Heart right ventricle (tissue), 16 donors: Measurements from ENCODE around the gene PLA2R1. TPM values are rescaled to one million over a fixed set of nuclear protein-coding genes. Genes with fewer than 3 reads are reported as not detected.

Source experiments
- ATAC-seq, 8 donors: fragments of 200-7000 bp; cut with Tn5 transposase; one replicate each; pipeline ENCODE4 v1.9.1; 2020; ENCODE audit warnings: mild to moderate bottlenecking in 8 of 8, moderate library complexity in 8 of 8, moderate number of reproducible peaks in 1 of 8
- DNase-seq, 2 donors: peaks; one replicate each; pipeline ENCODE4 v3.0.0-alpha.2; 2020
- H3K27ac ChIP-seq, 10 donors: fragments of 200-600 bp; sonication (generic) in 2 of 10; one replicate each; pipeline versions ENCODE4 v1.5.0 to v1.8.0; 2020 to 2022; ENCODE audit warnings: mild to moderate bottlenecking in 3 of 10
- H3K27me3 ChIP-seq, 7 donors: fragments of 200-600 bp; one replicate each; pipeline ENCODE4 v1.8.0; 2021 to 2022; ENCODE audit warnings: mild to moderate bottlenecking in 2 of 7
- H3K36me3 ChIP-seq, 9 donors: fragments of 200-600 bp; sonication (generic) in 1 of 9; one replicate each; pipeline versions ENCODE4 v1.5.0 to v1.8.0; 2020 to 2022; ENCODE audit warnings: mild to moderate bottlenecking in 2 of 9
- H3K4me1 ChIP-seq, 9 donors: fragments of 200-600 bp; sonication (generic) in 1 of 9; one replicate each; pipeline versions ENCODE4 v1.5.0 to v1.8.0; 2020 to 2022; ENCODE audit warnings: mild to moderate bottlenecking in 4 of 9
- H3K4me3 ChIP-seq, 10 donors: fragments of 200-600 bp; sonication (generic) in 2 of 10; one replicate each; pipeline versions ENCODE4 v1.5.0 to v1.8.0; 2020 to 2022; ENCODE audit warnings: mild to moderate bottlenecking in 7 of 10, moderate library complexity in 2 of 10
- H3K9me3 ChIP-seq, 11 donors: fragments of 200-600 bp in 10 of 11; sonication (generic) in 2 of 11; one replicate each; pipeline versions ENCODE4 v1.5.0 to v1.8.0; 2013 to 2022; ENCODE audit warnings: mild to moderate bottlenecking in 2 of 11, control low read depth in 1 of 11, moderate library complexity in 1 of 11
- CTCF ChIP-seq, 9 donors: fragments of 200-600 bp; sonication (generic) in 2 of 9; IDR thresholded peaks; one replicate each; pipeline versions ENCODE4 v1.5.0 to v1.8.0; 2021 to 2022; ENCODE audit warnings: antibody characterized with exemption in 9 of 9, mild to moderate bottlenecking in 5 of 9, moderate library complexity in 1 of 9
- WGBS, 2 donors: extraction: QIAGEN DNeasy Blood & Tissue Kit; methylation state at CpG; one replicate each; pipeline ENCODE4 v1.1.7; 2013; ENCODE audit warnings: inconsistent platforms in 1 of 2; 5-methylcytosine and 5-hydroxymethylcytosine counted together
- intact Hi-C, 10 donors: fragments of 100-400 bp; cut with DNase I; formaldehyde crosslinking; loops; one replicate each; pipeline versions ENCODE4 v1.11.1 to v1.14.2; 2022
- polyA plus RNA-seq, 2 donors: library from polyadenylated mRNA; stranded (reverse); fragments of 200-250 nt; gene quantifications; one replicate each; pipeline ENCODE4 v1.2.3, GENCODE V29; 2013
- total RNA-seq, 10 donors: library from RNA; stranded (reverse); fragmentation: NEBNext Ultra II Directional in 3 of 10; extraction: Animal tissue kit (Norgen Biotek cat#: 25700) in 3 of 10; gene quantifications; one replicate each; pipeline versions ENCODE4 v1.2.1 to v1.2.4, GENCODE V29; 2021 to 2023
- donor health status: Arrhythmogenic right ventricular cardiomyopathy.
- donor health status: ischemic (EF 13 %, LVEDD 7.1; RV severe dilation, severe dysfunction).
- donor health status: healthy with polysubstance abuse.
- donor health status: DM: no; HTN: yes; CAD: no.
- donor health status: DM: no; HTN: no; CAD: no.
- donor health status: ischemic (EF 25% LVEDD 6.9; RV normal size, moderate dysfunction).
- donor health status: ischemic (EF 25% LVEDD 5.7; RV mildly dilated, moderate dysfunction).
- donor health status: healthy.
- donor health status: DM: yes; HTN: yes; CAD: no.
- donor health status: Ischemic cardiomyopathy.
- donor health status: ischemic (EF 35%, LVEDD 5.7; RV mildly dilated, moderate dysfunction).
- donor health status: nonischemic (EF 11% LVEDD 7.7; RV severe dilation, severe dysfunction).
- donor health status: DM: yes; HTN: yes; CAD: no.
- donor health status: PGD.
- donor health status: ischemic (EF 29% LVEDD 5.4; RV normal size, mild dysfunction).
- donor health status: nonischemic (EF 23%, LVEDD 6.1; RV moderate dilation, normal function).

The PLA2R1 gene
- total and polyA plus RNA-seq, 12 donors: 0.38 to 3.7 (median 2.8) TPM

GRCh38 chr2:160028431-160029269 is 33.8 kb downstream of the PLA2R1 start:
- H3K36me3 ChIP-seq: no peaks in the 10 kb centered on the region
- no peak overlapping the region for H3K27ac ChIP-seq
- ATAC-seq (peak in 7 of 8 donors; percentile 25 to 63 (median 43)), DNase-seq (no peak)
- intact Hi-C loops: no loop called here
- no peak for TF ChIP-seq CTCF (IDR thresholded peaks at IDR 0.05)
- H3K4me3 ChIP-seq: no peak overlapping the region
- peaks cover 0 to 21% (median 14%) of the 10 kb centered on the region in 9 donors for H3K4me1 ChIP-seq
- no peaks in the 10 kb centered on the region for H3K9me3 ChIP-seq
- H3K27me3 ChIP-seq: no peaks in the 10 kb centered on the region
- 27 to 41% methylated on average over 10 of the region's 10 CpGs for WGBS, 2 donors

GRCh38 chr2:160022162-160022561 is 40.3 kb downstream of the PLA2R1 start:
- Histone ChIP-seq H3K9me3 (peaks cover 0 to 11% (median 3%) of the 10 kb centered on the region in 11 donors), H3K27ac (no peak overlapping the region), H3K4me3 (no peak overlapping the region), H3K36me3 (no peaks in the 10 kb centered on the region), H3K27me3 (no peaks in the 10 kb centered on the region), H3K4me1 (peaks cover 0 to 3% (median 0%) of the 10 kb centered on the region in 9 donors)
- ATAC-seq: no peak
- DNase-seq: no peak
- intact Hi-C loops: no loop called here
- 98 to 100% methylated on average over 1 of the region's 1 CpG for WGBS, 2 donors
- TF ChIP-seq CTCF (IDR thresholded peaks at IDR 0.05): peak in 2 of 9 donors; percentile 17 to 47

- H3K27me3 ChIP-seq: no peaks in the 10 kb centered on the region
Observed at GRCh38 chr2:160019374-160020090, 42.9 kb downstream of the PLA2R1 start.

More at GRCh38 chr2:160019374-160020090, 42.9 kb downstream of the PLA2R1 start:
- no peak for DNase-seq
- TF ChIP-seq CTCF (IDR thresholded peaks at IDR 0.05): no peak
- ATAC-seq: no peak
- H3K4me1 ChIP-seq: no peaks in the 10 kb centered on the region
- peaks cover 0 to 12% (median 0%) of the 10 kb centered on the region in 9 donors for H3K36me3 ChIP-seq
- no peak overlapping the region for H3K27ac ChIP-seq
- peaks cover 0 to 11% (median 3%) of the 10 kb centered on the region in 11 donors for H3K9me3 ChIP-seq
- no peak overlapping the region for H3K4me3 ChIP-seq
- intact Hi-C loops: no loop called here
- WGBS, 2 donors: 95% methylated on average over 2 of the region's 2 CpGs
